Colon (tissue), 2 donors: ENCODE measurements around the gene PCSK6.

Experiments
- FAIRE-seq: peaks from 2 replicates; lab custom pipeline; 2012; peaks lifted over from hg19 to GRCh38; lab: Jason Lieb, UNC
- donor health status: control.
- donor health status: control.

Gene PCSK6

DNA sequence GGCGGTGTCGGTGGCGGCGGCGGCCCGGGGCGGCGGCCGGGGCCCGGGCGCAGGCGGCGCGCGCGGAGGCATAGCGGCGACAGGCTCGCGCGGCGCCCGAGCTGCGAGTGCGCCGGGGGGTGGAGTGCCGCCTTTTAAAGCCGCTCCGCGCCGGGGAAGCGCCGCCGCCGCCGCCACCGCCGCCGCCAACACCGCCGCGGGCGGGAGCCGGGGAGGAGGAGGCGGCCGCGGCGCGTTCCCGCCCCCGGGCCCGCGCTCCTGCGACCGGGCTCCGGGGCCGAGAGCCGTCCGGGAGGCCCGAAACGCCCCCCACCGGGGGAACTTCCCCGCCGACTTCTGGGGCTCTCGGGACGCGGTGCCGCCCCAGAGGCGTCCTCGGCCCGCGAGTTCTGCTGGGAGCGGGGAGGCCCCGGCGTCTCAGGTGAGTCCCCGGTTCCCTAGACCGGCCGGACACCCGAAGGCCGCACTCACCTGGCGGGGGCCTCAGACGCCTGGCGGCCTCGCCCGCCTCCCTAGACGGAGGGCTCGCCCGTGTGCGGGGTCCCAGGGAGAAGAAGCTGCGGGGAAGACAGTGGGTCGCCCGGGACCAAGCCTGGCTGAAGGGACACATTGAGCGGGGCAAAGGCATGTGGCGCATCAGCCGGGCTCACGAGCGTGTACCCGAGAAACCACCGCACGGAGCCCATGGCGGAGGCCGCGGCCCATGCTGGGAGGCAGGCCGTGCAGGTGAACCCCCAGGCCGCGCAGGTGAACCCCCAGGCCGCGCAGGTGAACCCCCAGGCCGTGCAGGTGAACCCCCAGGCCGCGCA lies at the start of gene PCSK6:
TSS of gene PCSK6 (minus strand) at position 109 of the 809 bp plus-strand sequence. CDS start at position 72, 37 bp downstream.
- no peak for FAIRE-seq

DNA sequence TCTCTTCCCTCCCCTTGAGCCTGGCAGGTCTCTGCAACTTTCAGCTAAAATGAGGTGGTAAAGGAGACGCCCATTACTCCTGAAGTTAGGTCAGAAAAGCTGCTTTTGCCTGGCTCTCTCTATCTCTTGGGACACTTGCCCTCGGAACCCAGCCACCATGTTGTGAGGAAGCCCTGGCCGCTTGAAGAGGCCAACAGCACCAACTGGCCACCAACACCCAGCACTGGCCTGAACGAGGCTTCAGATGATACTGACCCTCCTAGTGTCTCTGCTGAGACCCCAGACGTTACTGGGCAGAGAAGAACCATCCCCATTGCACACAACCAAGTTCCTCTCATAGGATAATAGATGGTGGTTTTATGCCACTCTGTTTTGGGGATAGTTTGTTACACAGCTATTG lies 49.5 kb upstream of the PCSK6 start:
- FAIRE-seq, result no peak

DNA sequence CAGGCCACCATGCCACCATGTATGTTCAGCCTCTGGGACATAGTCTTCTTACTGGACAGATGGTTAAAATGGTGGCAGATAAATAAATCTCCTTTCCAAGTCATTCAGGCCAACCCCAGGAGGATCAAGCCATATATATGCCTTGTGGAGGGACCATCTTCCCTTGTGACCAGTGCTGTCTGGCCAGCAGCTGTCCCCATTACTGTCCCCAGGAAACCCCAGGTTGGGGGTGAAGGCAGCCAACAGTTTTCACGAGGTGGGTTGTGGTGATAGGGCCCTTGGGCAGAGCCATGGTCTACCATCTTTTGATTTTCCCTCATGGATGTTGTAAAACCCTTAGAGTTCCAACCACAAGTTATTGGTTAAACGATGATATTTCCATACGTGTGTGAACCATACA lies 48.7 kb upstream of the PCSK6 start:
- no peak for FAIRE-seq

GRCh38 chr15:101537483-101538080 lies 48.1 kb upstream of the PCSK6 start:
- no peak for FAIRE-seq

GRCh38 chr15:101536875-101537405 lies 47.4 kb upstream of the PCSK6 start:
- FAIRE-seq, result no peak

DNA sequence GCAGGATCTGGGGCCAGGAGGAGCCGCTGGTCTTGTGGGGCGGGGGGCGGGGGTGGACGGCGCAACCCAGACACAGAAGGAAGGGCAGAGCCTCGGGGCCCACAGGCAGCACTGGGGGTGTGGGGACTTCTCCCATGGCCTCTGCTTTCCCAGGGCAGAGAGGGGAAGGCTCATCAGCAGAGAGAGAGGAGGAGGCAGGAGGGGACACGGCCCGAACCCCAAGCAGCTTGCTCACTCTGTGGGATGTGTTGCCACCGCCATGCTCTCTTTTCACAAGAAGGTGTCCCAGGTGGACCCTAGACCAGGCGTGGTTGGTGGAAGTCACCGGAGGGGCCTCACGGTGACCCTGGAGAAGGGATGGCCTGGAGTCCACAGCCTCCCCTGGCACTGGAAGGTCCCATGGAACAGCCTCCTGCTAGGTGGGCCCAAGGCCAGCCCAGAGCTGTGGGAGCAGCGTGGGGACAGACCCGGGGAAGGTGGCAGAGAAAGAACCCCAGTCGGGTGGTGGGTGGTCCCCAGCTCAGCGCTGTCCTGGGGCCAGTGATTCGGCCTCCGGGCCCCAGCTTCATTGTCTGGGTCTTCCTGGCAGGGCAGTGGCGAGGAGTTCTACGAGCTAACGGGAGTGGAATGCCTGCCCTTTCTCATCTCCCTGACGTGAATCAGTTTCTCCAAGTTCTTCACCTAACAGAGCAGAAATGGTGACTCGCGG lies 46.8 kb upstream of the PCSK6 start:
- no peak for FAIRE-seq

- FAIRE-seq, result no peak
These were observed 45.8 kb upstream of the PCSK6 start for GRCh38 chr15:101535170-101535902.

- FAIRE-seq, result no peak
These were observed 45.0 kb upstream of the PCSK6 start for GRCh38 chr15:101534376-101534970.

- no peak for FAIRE-seq
These were observed 44.0 kb upstream of the PCSK6 start for GRCh38 chr15:101533371-101534140.

DNA sequence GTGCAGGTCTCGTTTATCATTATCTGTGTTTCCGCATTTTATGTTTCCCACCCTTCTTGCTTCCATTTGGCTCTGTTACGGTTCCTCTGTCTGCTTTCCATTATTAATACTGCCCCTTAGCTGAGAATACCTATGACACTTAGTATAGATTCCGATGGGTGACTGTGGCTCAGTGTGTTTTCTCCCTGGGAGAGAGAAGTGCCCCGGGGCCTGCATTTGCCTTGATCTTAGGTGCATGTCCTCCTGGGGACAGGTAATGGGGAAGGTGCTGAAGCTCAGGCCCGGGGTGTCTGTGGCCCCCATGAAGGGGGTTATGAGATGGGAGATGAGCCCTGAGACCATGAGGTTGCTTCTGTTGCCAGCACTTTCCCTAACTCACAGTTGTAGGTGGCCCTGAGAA lies 43.4 kb upstream of the PCSK6 start:
- FAIRE-seq, result no peak

GRCh38 chr15:101531170-101531569 lies 41.7 kb upstream of the PCSK6 start:
- FAIRE-seq, result no peak

DNA sequence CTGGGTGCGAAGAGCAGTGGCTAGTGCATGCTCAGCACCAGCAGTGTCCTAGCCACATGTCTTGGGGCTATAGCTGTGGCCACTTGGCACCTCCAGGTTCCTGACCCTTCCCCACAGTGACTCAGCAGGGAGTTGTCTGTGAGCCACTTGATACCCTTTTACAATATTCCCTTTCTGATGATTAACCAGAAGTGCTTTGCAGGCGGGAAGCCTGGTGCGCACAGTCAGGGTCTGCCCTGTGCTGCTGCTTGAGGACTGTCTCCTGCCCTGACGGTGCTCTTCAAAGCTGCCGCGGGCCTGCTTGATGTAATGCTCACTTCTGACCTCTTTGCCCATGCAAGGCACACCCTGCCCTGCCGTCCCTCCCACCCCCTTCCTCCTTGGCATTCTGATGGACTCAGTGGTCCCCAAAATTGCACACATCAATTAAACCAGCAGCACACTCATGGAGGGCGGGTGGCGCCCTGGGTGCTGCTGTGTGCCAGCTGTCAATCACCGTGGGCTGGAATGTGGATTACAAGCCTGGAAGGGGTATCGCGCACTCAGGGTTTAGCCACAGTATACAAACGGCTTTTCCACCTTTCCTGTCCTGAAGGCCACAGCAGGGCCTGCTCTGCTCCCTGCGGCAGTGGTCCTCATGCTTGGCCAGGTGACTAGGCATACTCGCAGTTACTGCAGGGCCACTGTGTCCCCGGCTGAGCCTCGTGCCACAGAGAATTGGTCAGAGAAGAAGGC lies 40.9 kb upstream of the PCSK6 start:
- FAIRE-seq, result no peak

GRCh38 chr15:101528917-101529299 lies 39.4 kb upstream of the PCSK6 start:
- FAIRE-seq, result no peak

DNA sequence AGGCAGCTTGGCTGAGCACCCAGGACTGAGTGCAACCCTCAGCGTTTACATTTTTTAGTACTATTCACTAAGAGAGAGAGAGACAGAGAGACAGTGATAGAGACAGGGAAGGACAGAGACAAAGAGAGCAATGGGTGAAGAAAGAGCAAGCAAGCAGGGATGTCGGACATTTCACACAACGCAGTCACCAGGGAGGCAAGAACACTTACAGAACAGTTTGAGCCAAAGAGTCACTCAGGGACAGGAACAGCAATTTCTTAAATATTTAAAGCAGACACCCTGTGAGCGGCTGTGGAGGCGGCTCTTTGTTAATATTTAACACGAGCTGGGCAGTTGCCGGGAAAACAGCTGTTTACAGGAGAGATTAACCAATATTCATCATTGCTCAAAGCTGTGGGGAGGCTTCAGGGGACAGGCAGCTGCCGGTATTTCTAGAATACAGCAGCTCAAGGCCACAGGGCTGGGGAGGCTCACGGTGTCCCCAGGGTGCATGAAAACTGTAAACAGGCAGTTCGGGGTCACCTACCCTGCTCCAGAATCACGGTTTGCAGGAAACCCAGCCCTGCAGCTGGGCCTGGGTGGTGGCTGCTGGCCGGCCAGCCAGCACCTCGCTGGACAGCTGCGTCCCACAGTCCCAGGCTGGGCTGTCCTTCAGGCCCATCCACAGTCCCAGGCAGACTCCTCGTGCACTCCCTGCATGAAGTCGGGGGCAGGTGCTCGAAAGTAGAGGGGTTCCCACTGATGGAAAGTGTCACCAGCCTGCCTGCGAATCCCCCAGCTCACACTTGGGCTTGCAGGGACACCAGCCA lies 38.8 kb upstream of the PCSK6 start:
- FAIRE-seq, result no peak

DNA sequence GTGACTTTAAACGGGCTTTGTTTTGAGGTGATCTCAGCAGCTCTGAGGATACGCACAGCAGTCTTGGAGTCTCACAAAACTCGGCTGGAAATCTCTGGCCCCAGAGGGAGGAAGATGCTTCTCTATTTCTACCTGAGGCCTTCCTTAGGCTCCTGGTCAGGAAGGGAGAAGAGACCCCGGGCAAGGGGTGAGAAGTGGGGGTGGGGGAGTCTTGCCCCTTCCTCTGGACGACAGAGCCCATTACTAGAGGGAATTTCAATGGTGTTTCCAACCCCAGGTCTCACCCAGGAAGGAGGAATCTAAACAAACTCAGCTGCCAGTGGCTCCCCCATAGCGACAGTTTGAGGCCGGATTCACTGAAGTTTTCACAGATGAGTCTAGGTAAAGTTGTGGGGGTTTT lies 37.4 kb upstream of the PCSK6 start:
- no peak for FAIRE-seq

DNA sequence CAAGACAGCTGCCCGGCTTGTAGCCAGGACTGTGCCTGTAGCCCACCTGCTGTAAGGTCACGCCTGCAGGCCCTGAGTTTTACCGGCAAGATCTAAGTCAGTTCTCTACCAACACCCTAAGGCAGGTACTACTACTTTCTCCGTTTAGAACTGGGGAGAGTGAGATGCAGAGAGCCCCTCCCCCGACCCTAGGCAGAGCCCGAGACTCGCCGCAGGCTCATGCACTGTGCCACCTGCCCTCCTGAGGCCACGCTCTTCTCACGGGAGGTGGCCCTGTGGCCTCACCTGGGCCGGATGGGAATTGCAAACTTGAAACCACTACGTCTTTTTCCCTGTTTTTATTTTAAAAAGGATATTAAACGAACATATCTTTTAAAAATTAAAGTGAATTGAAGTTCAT lies 36.9 kb upstream of the PCSK6 start:
- no peak for FAIRE-seq

GRCh38 chr15:101526021-101526420 lies 36.5 kb upstream of the PCSK6 start:
- no peak for FAIRE-seq

DNA sequence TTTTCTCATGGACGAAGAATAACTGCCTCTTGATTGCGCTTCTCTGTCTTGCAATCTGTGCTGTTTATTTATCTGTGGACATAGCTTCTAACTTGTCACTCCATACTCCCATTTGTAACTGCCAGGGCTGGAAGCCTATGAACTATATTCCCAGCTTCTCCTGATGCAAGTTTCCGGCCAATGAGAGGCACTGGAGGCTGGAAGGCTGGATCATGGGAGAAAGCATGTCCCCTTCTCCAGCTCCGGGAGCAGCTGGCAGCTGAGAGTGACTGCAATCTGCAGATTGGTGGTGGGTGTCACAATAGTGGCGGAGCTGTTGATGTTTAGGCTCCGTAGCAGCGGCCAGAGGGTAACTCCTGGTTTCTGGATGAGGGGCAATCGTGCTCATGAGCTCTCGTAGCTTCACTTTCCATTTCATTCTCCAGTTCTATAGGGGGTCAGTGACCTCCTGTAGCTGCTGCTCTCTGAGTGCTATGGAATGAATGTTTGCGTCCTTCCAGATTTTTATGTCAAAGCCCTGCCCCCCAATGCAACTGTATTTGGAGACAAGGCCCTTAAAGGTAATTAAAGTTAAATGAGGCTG lies 35.7 kb upstream of the PCSK6 start:
- no peak for FAIRE-seq

- no peak for FAIRE-seq
These were observed 34.0 kb upstream of the PCSK6 start for GRCh38 chr15:101523560-101523940.
